ENCODE data around the gene UBR2.

GRCh38 chr6:42619963-42620362, 56.1 kb downstream of the UBR2 start:
- TF ChIP-seq POLR2A (IDR thresholded peaks at IDR 0.05) (no peak), CTCF (IDR thresholded peaks at IDR 0.05) (no peak)

All from thyroid gland (tissue), 4 donors.